Measurements from ENCODE around the gene COL24A1. TPM values are rescaled to one million over a fixed set of nuclear protein-coding genes. Genes with fewer than 3 reads are reported as not detected.

Gene COL24A1
- total RNA-seq, 1 experiment from 2014 or later, result 0.35 TPM

DNA sequence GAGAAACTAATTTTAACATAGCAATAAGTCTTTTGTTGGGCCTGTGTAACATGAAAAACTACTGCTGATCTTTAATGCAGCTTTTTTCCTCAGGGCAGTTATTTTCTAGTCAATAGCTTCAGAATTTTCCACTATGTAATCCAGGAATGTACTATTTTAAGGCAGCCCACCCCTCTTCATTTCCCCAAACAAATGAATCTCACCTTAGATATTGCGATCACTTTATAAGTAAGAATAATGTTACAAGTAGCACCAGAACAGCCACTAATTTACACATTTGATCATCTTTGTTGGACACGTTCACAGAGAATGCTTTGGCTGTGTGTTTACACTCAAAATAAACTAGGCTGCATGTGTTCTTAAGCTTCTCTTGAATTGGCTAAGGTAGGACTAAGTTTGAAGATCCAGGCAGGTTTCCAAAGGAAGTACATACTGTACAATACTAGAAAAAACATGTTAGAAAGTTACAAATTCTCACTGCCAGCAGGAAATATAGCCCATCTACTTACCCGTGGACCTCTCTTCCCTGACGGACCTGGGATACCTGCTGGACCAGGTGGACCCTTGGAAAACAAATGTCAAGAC lies 41.7 kb downstream of the COL24A1 start:
- Histone ChIP-seq H3K23ac (ENCODE audit: insufficient read length, low read depth, low read length) (no peak overlapping the region), H3K9me3 (ENCODE audit: control insufficient read depth, low read depth, low read length) (no peaks in the 10 kb centered on the region), H3K14ac (ENCODE audit: insufficient read depth, low read length) (no peak overlapping the region), H4K5ac (ENCODE audit: insufficient read length, low read depth, low read length) (no peak overlapping the region), H3K23me2 (ENCODE audit: insufficient read length, low read depth, low read length, poor library complexity, severe bottlenecking) (no peaks in the 10 kb centered on the region), H3K79me1 (ENCODE audit: insufficient read depth, low read depth, low read length, poor library complexity, severe bottlenecking) (no peaks in the 10 kb centered on the region), H2BK20ac (ENCODE audit: low read depth, low read length, poor library complexity, severe bottlenecking) (no peak overlapping the region), H3K18ac (ENCODE audit: insufficient read length, low read depth, low read length) (no peak overlapping the region), H3K4me2 (ENCODE audit: insufficient read depth, insufficient read length, low read length) (no peak overlapping the region), H3K56ac (ENCODE audit: insufficient read length, low read depth, low read length) (no peak overlapping the region), H3K79me2 (ENCODE audit: insufficient read depth, low read length) (no peaks in the 10 kb centered on the region), H3K9ac (ENCODE audit: extremely low read depth, insufficient read length, low read length) (no peak overlapping the region), H2BK120ac (ENCODE audit: low read depth, low read length, poor library complexity, severe bottlenecking) (no peak overlapping the region), H2AFZ (ENCODE audit: low read length) (no peak overlapping the region), H2BK12ac (ENCODE audit: insufficient read length, low read depth, low read length) (no peak overlapping the region), H3K4me1 (ENCODE audit: insufficient read depth, low read length) (no peaks in the 10 kb centered on the region), H4K8ac (replicated peaks; ENCODE audit: insufficient read length, low read depth, low read length) (no peak overlapping the region), H3K4ac (ENCODE audit: low read depth, low read length) (no peak overlapping the region), H3K27me3 (ENCODE audit: insufficient read depth, low read length) (no peaks in the 10 kb centered on the region), H2AK5ac (ENCODE audit: insufficient read length, low read length) (no peak overlapping the region), H2BK15ac (ENCODE audit: low read depth, low read length) (no peak overlapping the region), H4K91ac (ENCODE audit: insufficient read length, low read depth, low read length) (no peak overlapping the region), H3T11ph (ENCODE audit: low read length) (no peak overlapping the region), H3K27ac (ENCODE audit: insufficient read length, low read depth, low read length) (no peak overlapping the region), H4K20me1 (ENCODE audit: control insufficient read depth, insufficient read depth, insufficient read length) (no peaks in the 10 kb centered on the region), H2BK5ac (ENCODE audit: insufficient read length, low read length) (no peak overlapping the region)
- Mint-ChIP-seq H3K4me3 (no peak overlapping the region), H3K27ac (no peak overlapping the region), H3K9me3 (no peaks in the 10 kb centered on the region; a peak in 1 of 5 replicates), H3K27me3 (ENCODE audit: low read depth) (0 out of 2 replicates have a peak, but pooled peaks cover 3% of the 10 kb centered on the region), H3K36me3 (ENCODE audit: insufficient read depth in 1 of 3, low read depth in 3 of 3) (no peaks in the 10 kb centered on the region; a peak in 1 of 7 replicates), H3K4me1 (no peaks in the 10 kb centered on the region)
- DNase-seq, result no peak
- no peak for TF ChIP-seq CTCF (conservative IDR thresholded peaks at IDR 0.05)
- WGBS (ENCODE audit: extremely low coverage, insufficient read length, low lambda C conversion rate), result no CpG with 5 or more reads among the region's 4 CpGs
